ENCODE data around the gene BCL10.

DNA sequence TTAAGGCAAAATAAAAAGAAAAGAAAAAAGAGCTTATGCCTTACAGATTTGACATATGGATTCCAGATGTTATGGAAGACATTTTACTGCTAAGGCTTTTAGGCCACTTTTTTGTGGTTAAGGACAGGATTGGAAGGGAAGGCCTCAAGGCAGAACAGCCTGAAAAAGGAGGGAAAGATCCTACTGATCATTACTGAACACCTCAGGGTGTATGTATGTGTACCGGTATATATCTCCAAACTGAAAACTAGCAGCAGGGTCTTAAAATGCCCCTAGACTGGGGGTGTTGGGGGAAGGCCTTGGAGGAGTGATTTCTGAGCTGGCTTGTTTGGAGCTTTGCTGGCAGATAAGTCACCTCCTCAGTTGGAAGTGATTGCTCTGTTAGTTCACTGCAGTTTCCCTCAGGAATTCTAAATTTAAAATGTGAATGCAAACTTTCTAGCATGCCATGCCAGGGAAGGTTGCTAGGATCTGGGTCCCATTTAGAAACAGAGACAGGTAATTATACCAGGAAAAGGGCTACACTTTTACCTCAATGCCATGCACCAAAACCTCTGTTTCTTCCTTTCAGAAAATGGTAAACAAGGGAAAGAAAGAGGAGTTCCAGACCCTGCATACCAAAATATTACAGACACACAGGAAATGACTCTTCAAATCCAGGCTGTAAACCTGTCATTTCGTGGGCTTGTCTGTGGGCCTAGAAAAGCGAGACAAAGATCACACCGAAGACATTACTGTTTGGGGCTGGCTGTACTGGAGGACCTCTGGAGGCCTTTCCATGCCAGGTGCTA, 32.0 kb downstream of the BCL10 start:
- TF ChIP-seq, protein P1, sequence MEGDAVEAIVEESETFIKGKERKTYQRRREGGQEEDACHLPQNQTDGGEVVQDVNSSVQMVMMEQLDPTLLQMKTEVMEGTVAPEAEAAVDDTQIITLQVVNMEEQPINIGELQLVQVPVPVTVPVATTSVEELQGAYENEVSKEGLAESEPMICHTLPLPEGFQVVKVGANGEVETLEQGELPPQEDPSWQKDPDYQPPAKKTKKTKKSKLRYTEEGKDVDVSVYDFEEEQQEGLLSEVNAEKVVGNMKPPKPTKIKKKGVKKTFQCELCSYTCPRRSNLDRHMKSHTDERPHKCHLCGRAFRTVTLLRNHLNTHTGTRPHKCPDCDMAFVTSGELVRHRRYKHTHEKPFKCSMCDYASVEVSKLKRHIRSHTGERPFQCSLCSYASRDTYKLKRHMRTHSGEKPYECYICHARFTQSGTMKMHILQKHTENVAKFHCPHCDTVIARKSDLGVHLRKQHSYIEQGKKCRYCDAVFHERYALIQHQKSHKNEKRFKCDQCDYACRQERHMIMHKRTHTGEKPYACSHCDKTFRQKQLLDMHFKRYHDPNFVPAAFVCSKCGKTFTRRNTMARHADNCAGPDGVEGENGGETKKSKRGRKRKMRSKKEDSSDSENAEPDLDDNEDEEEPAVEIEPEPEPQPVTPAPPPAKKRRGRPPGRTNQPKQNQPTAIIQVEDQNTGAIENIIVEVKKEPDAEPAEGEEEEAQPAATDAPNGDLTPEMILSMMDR (IDR thresholded peaks at IDR 0.05): no peak
- no peak for TF ChIP-seq POLR2A (IDR thresholded peaks at IDR 0.05)

Measured in uterus (tissue), 2 donors.